ENCODE measurements around the gene CDYL. TPM values are rescaled to one million over a fixed set of nuclear protein-coding genes. Genes with fewer than 3 reads are reported as not detected.

The CDYL gene
- polyA plus RNA-seq, 1 of the 3 experiments (the other 2 are of a cell fraction): 13.3 TPM

- no peaks in the 10 kb centered on the region for H3F3A ChIP-seq (replicated peaks; ENCODE audit: insufficient read depth)
- TF ChIP-seq IRF3 (IDR thresholded peaks at IDR 0.05; ENCODE audit: low read depth, low read length) (no peak), TCF12 (IDR thresholded peaks at IDR 0.05) (no peak), FOXM1 (IDR thresholded peaks at IDR 0.05; ENCODE audit: low read depth) (no peak), MAX (IDR thresholded peaks at IDR 0.05; ENCODE audit: low read depth) (no peak), ZBTB33 (IDR thresholded peaks at IDR 0.05; ENCODE audit: borderline replicate concordance, low read depth) (no peak), POLR2AphosphoS5 (IDR thresholded peaks at IDR 0.05; ENCODE audit: low read depth, low read length) (no peak), FOXJ3 (CRISPR knock-in tag; IDR thresholded peaks at IDR 0.05) (no peak), GATA2 (CRISPR knock-in tag; IDR thresholded peaks at IDR 0.05) (no peak), RFX5 (IDR thresholded peaks at IDR 0.05; ENCODE audit: low read length) (no peak), CTCF (IDR thresholded peaks at IDR 0.05) (no peak), FOSL2 (IDR thresholded peaks at IDR 0.05; ENCODE audit: borderline replicate concordance, low read depth) (no peak), ELF1 (IDR thresholded peaks at IDR 0.05) (no peak), RCOR1 (IDR thresholded peaks at IDR 0.05; ENCODE audit: low read length) (no peak), USF2 (IDR thresholded peaks at IDR 0.05; ENCODE audit: borderline replicate concordance, low read depth, low read length) (no peak), EP300 (IDR thresholded peaks at IDR 0.05; ENCODE audit: borderline replicate concordance in 1 of 2, low read depth in 1 of 2, low read length in 1 of 2) (no peak), GABPA (IDR thresholded peaks at IDR 0.05; ENCODE audit: low read depth) (no peak), MEF2A (IDR thresholded peaks at IDR 0.05; ENCODE audit: borderline replicate concordance, low read depth) (no peak)
- POLR2A ChIA-PET: interaction anchor here (0.6 kb wide), 1 partner anchor 123 kb away, joined by 6 read pairs; no protein-coding TSS in a partner anchor
- 94% methylated on average over 8 of the region's 8 CpGs for WGBS (ENCODE audit: low lambda C conversion rate)
- no peaks in the 10 kb centered on the region for H3K27me3 ChIP-seq (ENCODE audit: insufficient read depth)
- peaks cover 31% of the 10 kb centered on the region; the same call in 1 of the 2 replicates for H4K20me1 ChIP-seq (ENCODE audit: insufficient read depth)
- no peaks in the 10 kb centered on the region for H3K9me2 ChIP-seq
- H3K9me3 ChIP-seq: no peaks in the 10 kb centered on the region
- no peaks in the 10 kb centered on the region for H3K36me3 ChIP-seq (replicated peaks in 1 of 2; ENCODE audit: control insufficient read depth in 1 of 2, insufficient read depth in 2 of 2, low read length in 1 of 2)
- H3K9ac ChIP-seq: no peak overlapping the region
- no peak overlapping the region for H2AFZ ChIP-seq (ENCODE audit: low read depth)
- no peaks in the 10 kb centered on the region; a peak in 1 of 4 replicates for H3K4me1 ChIP-seq (ENCODE audit: control insufficient read depth in 1 of 2, insufficient read depth in 2 of 2, low read depth in 1 of 2, low read length in 1 of 2)
- no peak overlapping the region for H3K4me3 ChIP-seq (ENCODE audit: low read depth in 2 of 2, low read length in 1 of 2)
- CTCF ChIA-PET: interaction anchor here (1.8 kb wide), 1 partner anchor 10 kb away, joined by 6 read pairs; no protein-coding TSS in a partner anchor
- no peak overlapping the region for H3K27ac ChIP-seq (ENCODE audit: low read depth in 2 of 2, low read length in 1 of 2)
- no peak for DNase-seq
- peaks cover 32% of the 10 kb centered on the region; the same call in 1 of the 2 replicates for H3K79me2 ChIP-seq (ENCODE audit: insufficient read depth)
- H3K4me2 ChIP-seq: no peak overlapping the region
These were observed 82.2 kb downstream of the CDYL start for GRCh38 chr6:4858194-4859015.
